GM10847 (cell line): ENCODE data around the gene RPAP2.

Source experiments
- POLR2A ChIP-seq: IDR thresholded peaks from 2 replicates; pipeline ENCODE4 v1.6.1; 2011; ENCODE audit not compliant: insufficient read length; ENCODE audit errors: extremely low read depth

RPAP2 gene

DNA sequence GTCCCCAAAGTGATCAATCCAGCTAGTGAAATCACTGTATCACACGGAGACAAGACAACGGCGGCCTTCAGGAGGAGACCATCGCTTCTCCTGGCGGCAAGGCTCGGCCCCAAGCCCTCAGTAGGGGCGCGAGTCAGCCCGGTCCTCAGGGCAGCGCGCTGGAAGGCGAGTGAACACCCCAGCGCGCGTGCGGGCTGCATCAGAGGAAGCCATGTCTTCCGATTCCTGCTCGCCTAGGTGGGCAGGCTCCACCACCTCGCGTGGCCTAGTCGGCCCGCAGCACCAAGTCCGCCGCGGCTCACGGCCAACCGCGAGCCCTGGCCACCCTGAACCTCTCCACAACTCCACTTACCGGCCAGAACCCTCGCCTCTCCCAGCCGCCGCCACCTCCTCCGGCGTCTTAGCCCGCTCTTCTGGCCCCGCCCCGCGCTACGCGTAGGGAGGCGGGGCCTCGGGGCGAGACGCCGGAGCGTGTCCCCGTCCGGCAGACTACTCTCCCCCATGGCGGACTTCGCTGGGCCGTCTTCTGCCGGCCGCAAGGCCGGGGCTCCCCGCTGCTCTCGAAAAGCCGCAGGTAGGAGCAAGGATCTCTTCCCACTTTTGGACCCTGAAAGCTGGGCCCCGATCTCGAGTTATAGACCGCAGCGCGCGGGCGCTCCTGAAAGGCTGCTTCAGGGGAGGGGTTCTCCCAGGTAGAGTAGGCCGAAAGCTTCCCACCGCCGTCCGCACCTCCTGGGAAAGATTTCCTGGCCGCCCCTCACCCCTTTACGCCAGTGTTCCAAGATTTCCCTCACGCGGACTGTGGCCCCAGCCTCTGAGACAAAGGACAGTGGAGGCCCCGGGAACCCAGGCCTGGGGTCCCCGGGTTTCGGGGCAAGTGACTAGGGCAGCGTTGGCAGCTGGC, at the start of gene RPAP2, which contains the start of gene GLMN:
RPAP2 (plus strand) TSS at position 487 of the 904 bp plus-strand sequence; CDS start at position 502, 15 bp downstream.
GLMN (minus strand) TSS at position 415 of the 904 bp plus-strand sequence. CDS start 988 bp downstream, outside the sequence.
- peak; percentile 83 for TF ChIP-seq POLR2A

DNA sequence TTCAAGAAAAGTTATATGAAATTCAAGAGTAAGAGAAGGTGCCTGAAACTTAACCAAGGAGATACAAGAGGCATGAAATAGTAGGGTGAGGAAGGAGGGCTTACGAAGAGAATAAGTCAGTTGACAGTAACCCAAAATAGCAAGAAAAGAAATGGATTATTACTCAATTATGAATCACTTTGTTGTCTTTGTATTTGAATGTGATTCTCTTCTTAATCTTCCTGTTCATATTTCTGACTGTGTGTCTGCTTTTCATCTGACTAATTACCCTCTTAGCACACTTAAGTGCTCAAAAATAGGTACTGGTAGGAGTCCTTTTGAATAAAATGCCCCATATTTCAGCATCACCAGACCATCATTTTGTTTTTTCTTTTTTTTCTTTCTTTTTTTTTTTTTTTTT, 39.5 kb upstream of the RPAP2 start:
- no peak for TF ChIP-seq POLR2A

DNA sequence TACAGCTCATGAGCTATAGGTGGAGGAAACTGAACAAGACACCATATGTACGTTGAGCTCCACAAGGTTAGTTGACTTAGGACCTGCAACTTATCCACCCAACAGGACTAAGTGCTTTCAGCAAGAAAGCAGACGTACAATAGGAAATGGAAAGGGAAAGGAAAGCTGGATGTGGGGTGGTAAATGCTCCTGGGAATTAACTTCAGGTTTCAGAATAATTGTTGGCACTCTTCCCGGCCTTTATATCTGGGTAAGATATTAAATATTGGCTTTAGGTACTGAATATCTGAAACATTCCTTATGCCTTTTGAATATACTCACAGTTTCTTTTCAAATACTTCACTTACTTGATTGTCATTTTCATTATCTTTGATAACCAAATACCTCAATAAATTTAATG, 36.3 kb upstream of the RPAP2 start:
- no peak for TF ChIP-seq POLR2A

DNA sequence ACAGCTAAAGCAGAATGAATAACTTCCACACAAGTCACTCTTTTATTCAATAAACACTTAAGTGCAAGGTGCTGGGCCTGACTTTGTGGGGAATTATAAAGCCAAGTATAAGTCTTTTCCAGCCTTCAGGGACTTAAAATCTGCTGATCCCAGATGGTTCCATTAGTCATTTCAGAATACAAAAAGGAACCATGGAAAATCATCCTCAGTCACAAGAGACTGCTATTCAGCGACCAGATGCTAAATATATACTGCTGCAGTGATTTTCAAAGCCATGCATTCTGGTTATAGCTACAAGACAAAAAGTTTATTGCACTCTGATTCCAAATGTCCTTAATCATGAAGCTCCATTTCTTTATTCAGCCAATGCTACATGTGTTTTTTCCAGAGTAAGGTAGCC, 25.8 kb upstream of the RPAP2 start:
- TF ChIP-seq POLR2A: no peak

DNA sequence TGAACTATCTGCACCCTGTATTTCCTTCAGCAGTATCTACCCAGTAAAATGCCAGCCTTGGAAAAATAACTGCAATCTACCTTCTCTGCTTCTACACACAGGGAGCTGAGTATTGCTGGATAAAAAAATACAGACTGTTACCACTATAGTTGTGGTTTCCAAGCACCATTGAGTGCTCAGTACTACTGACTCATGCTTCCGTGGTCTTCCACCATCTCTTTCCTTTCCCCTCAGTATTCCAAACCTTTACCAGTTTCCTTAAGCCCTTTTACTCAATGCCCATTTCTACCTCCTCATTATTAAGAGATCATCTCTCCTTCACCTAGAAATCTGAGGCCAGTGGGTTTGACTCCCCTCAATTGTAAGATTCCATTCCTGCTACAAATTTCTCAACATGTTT, 23.9 kb upstream of the RPAP2 start:
- TF ChIP-seq POLR2A: no peak

DNA sequence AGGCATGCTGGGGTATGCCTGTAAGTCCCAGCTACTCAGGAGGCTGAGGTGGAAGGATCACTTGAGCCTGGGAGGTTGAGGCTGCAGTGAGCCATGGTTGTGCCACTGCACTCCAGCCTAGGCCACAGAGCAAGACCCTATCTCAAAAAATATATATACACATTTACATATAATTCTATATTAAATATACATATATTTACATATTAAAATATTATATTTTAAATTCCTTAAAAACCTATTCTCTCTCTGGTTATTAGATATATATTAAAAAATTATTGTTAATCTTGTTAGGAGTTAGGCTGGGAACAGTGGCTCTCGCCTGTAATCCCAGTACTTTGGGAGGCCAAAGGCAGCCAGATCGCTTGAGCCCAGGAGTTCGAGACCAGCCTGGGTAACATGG, 22.8 kb upstream of the RPAP2 start:
- TF ChIP-seq POLR2A: no peak

DNA sequence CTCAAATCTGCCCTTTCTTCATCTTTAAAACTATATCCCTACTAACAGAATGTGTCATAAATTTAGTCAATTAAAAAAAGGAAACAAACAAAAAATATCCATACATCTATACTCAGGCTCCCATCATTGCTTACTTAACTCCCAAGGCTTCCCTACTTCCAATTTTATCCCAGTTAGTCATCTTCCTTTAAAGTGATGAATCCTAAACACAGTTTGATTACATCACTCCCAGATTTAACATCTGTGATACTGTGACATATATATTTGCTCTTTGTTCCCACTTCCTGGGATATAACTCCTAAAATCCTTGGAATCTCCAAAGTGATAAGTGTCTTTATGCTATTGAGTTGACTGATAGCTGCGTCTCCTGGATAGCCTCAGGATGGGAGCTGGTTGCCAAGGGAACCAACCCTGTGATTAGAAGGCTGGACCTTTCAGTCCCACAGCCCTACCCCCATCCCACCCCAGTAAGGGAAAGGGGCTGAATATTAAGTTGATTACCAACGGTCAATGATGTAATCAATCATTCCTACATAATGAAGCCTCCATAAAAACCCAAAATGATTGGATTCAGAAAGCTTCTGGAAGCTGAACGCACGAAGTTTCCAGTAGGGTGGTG, 21.6 kb upstream of the RPAP2 start:
- TF ChIP-seq POLR2A: no peak

DNA sequence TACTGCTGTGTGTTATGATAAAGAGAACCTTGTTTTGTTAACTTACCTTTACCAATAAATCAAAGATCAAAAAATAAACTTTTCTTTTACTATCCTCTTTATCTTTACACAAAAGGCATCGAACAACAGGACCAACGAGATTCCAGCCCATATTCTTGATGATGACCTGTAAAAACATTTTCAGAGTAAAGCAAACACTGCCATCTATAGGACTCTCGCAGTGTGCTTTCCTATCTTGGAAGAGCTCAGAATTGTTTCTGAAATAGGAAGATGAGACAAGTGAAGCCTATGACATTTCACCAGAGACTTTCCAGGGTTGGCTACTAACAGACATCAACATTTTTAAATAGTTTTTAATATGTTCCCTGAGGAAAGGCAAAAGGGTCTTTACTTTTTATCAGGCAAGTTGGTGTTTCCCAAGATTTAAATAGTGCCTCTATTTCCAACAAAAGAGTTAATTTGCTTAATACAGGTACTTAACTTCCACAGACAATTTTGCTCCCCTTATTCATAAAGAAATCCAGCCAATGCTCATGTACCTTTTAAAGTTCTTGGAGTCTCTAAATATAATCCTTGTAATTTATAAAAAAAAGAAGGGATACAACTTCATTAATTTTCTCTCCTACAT, 7.4 kb upstream of the RPAP2 start:
- no peak for TF ChIP-seq POLR2A

DNA sequence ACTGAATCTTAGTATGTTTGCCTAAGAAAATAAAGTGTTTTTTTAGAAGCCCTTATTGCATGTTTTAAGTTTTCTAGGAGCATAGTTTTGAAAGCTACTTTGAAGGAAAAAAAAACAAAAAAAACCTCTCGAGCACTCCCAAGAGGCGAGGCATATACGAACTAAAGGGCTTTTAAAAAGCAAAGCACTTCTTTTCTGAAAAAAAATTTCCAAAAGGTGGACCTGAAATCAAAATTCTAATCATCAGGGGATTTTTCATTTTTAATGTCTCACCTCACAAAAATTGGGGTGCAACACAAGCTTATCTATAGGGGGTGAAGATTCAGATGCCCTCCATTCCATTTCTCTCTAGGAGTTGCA, 666 bp upstream of the RPAP2 start:
- no peak for TF ChIP-seq POLR2A

DNA sequence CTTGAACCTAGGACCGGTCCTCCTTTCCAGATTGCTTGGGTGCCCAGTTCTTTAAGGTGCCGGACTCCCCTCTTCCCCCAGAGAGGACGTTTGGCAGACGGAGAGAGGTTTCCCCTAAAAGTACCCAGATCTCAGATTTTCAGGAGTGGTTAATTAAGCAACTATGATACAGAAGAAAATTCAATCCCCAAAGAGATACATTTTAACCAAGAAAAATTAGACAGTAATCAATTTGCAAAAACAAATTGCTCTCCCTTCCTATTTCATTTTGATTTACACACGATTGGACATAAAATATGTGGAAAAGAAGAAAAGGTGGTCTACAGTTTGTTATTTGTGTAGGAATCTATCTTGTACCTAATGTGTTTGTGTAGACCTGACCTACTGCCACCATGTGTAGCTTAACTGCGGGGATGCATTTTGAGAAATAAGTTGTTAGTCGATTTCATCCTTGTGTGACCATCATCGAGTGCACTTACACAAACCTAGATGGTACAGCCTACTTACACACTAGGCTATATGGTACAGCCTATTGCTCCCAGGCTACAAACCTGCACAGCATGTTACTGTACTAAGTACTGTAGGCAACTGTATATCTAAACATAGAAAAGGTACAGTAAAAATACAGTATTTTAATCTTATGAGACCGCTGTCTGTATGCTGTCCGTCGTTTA, 755 bp downstream of the RPAP2 start:
- no peak for TF ChIP-seq POLR2A

DNA sequence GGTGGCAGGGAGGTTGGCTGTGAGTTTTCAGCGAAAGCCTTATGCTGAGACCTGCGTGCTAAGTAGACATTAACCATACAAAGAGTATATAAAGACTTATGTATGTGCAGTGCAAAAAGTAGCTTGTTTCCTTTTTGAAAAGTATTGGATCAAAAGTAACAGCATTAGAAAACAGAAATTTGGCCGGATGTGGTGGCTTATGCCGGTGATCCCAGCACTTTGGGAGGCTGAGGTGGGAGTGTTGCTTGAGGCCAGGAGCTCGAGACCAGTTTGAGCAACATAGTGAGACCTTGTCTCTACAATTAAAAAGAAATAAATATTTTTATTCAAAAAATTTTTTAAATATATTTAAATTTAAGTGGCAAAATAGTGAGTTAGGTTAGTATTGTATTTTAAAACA, 2.2 kb downstream of the RPAP2 start:
- TF ChIP-seq POLR2A: no peak

DNA sequence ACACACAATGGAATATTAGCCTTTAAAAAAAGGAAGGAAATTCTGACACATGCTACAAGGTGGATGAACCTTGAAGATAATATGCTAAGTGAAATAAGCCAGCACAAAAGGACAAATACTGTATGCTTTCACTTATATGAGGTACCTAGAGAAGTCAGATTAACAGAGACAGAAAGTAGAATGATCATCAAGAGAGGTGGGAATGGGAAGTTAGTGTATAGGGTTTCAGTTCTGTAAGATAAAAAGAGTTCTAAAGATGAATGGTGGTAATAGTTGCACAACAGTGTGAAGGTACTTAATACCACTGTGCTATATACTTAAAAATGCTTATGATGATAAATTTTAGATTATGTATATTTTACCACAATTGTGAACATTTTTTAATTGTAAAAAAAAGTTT, 7.2 kb downstream of the RPAP2 start:
- no peak for TF ChIP-seq POLR2A

DNA sequence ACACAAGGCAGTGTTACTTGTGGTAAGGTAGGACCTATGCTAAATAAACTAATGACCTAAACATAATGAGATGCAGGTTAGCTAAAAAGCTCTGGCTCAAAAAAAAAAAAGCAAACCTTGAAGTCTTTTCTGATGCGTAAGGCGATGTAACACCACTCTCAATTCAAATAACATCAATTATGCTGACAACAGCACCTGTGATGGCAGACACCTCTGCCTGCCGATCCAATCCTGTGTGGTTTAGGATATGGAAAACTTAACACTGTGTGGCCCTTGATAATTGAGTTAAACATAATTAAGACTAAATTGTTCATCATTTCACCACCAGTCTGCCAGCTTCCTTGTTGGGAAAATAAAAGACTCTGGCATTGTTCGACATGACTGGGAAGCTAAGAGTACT, 9.1 kb downstream of the RPAP2 start:
- no peak for TF ChIP-seq POLR2A

DNA sequence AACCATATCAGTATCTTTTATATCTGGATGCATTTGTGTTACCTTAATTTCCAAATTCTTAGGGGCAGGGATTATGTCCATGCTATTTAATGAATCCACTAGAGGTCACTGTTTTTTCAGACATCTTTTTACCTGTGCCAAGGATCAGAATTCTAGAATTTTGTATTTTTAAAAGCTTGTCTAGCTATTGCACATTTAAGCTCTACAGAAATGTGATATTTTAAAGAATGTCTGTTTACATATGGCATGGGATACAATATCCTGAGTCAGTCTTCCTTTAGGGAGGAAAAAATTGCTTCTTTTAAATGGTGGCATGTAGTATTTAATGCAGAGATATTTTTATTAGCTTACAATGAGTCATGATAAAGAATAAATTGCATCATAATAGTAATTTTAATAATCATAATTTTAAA, 11.3 kb downstream of the RPAP2 start:
- TF ChIP-seq POLR2A: no peak

DNA sequence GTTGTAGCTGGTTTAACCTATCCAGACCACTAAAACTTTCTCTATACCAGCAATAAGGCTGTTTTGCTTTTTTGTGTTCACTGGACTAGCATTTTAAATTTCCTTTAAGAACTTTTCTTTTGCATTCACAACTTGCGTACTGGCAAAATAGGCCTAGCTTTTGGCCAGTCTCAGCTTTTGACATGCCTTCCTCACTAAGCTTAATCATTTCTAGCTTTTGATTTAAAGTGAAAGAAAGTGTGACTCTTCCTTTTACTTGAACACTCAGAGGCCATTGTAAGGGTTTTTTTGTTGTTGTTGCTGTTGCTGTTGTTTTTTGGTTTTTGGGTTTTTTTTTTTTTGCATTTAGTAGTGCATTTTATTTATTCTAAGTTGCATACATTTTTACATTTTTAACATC, 15.2 kb downstream of the RPAP2 start:
- TF ChIP-seq POLR2A: no peak
